Frontal cortex (tissue), 4 donors: ENCODE data around the gene IRF4. TPM values are rescaled to one million over a fixed set of nuclear protein-coding genes. Genes with fewer than 3 reads are reported as not detected.

Experiments used
- DNase-seq, 2 donors: peaks; one replicate each; pipeline ENCODE4 v3.0.0; 2012; ENCODE audit warnings: low spot score in 2 of 2
- FAIRE-seq: peaks from 2 replicates; lab custom pipeline; 2012; peaks lifted over from hg19 to GRCh38; lab: Jason Lieb, UNC
- total RNA-seq: library from RNA; depleted of rRNA; stranded (reverse); fragments of >200 nt; gene quantifications from one replicate; pipeline ENCODE4 v1.2.3, GENCODE V29; 2014
- donor health status: control.
- donor health status: control.
- donor health status: control.

IRF4 gene
- total RNA-seq, 1 donor from 2014 or later, result not detected

- DNase-seq, result no peak
- FAIRE-seq, result no peak
Measured at GRCh38 chr6:434051-434705, 42.6 kb downstream of the IRF4 start.

- DNase-seq (no peak), FAIRE-seq (no peak)
Measured at GRCh38 chr6:435441-436307, 44.1 kb downstream of the IRF4 start.

GRCh38 chr6:436308-437036, 44.9 kb downstream of the IRF4 start:
- DNase-seq, result no peak
- no peak for FAIRE-seq

GRCh38 chr6:437037-437392, 45.5 kb downstream of the IRF4 start:
- FAIRE-seq (no peak), DNase-seq (no peak)

- no peak for FAIRE-seq
- no peak for DNase-seq
Measured at GRCh38 chr6:438634-439170, 47.1 kb downstream of the IRF4 start.

DNA sequence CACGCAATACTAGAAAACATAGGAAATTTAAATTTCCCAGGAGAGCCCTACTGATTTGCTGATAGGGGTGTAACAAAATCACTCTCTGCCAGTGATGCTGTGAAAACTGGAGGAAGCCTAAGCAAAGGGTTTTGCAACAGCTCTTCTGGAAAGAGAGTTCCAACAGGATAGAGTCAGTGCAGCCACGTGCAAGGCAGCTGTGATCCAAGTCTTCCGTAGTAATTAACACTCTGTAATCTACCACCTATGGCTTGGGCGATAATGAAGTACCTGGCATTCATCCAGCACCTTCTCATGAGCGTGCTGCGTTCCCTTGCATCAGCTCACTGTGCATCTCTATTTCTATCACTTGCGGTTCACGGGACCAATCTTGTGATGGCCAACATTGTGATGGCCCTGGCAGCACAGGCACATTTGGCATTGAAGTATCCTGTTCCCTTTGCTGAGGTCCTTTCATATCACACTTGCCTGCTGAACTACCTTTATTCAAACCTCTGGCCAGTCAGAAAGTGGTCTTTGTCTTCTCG, 48.2 kb downstream of the IRF4 start:
- FAIRE-seq (no peak), DNase-seq (no peak)

- DNase-seq (no peak), FAIRE-seq (no peak)
Measured at GRCh38 chr6:441126-441920, 49.8 kb downstream of the IRF4 start.

DNA sequence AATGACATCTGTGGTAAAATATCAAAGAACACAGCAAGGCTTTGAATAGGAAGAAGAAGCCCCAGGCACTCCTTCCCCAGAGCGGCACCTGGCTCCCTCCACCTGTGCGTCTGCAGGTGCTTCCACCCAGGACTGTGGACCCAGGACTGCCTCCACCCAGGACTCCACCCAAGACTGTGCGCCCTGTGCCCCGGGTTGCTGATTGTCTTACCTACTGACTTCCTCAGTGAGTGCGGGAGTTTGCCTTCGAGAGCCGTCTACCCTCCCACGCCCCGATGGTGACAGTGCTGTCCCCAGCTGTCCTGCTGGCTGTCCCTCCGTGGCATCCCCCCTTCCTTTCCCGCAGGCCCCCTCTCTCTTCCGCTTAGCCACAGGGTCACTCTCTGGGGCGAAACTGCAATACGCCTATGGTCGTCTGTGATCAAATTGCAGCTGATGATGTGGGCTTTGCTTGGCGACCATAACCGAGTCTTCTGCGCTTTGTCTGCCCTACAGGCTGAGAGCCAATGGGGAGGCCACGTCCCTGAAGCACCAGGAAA, 52.1 kb downstream of the IRF4 start:
- DNase-seq, result no peak
- FAIRE-seq, result no peak

DNA sequence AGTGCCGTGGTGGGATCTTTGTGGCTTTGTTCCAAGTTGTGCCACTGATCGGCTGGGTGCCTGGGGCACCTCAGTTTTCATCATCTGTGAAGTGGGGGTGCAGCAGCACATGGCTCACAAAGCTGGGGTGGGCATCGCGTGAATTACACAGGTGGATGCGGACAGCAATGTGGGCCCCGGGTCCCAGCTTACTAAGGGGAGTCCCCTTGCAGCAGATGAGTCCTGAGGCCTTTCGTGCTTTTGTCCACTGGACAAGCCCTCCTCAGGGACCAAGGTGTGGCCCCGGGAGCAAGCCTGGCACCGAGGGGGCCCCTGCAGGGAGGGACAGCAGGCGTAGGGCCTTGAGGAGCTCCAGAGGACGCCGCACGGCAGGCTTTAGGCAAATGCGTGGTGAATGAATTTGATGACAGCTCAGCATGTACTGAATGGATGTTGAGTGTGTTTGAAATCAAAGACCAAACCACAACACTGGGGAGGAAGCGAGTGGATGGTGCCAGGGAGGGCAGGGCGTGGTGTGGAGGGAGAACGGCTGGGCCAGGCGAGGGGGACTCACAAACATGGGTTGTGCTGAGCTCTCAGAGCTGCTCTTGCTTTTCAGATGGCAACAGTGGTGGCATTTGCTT, 53.2 kb downstream of the IRF4 start:
- no peak for DNase-seq
- FAIRE-seq, result no peak

DNA sequence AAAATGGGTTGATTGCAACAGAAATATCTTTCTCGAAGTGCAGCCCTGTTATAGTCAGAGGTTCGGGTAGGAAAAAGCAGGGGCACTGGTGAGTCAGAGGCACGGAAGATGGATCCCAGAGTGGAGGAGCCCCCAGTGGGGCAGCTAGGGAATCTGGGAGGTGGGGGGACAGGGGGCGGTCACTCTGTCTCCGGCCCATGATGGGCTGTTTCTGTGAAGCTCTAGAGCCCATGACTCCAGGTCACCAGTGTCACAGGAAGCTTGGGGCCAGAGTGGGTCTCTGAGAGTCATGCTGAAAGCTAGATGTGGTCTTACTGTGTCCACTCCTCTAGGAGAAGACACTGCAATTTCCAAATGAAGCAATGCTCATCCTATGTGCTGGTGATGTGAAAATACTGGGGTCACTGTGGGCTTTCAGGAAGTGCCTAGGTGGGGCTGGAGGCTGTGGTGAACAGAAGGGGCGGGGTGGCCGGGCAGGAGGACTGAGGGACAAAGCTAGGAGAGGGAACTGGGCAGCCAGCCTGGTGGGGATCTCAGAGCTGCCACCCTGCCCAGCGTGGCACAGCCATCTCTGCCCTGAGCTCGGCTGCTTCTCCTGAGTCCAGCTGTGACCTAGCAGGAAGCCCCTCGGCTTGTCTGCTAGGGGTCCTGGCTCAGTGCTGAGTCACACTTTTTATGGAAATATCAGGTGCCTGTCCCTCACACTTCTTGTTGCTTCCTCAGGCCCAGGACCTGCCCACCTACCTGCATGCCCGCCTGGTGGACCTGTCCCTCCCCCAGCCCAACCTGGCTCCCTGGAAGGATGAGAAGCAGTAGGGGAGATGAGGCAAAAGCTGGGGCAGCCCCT, 54.2 kb downstream of the IRF4 start:
- DNase-seq, result no peak
- no peak for FAIRE-seq

- no peak for FAIRE-seq
- no peak for DNase-seq
Measured at GRCh38 chr6:446418-447366, 55.1 kb downstream of the IRF4 start.

DNA sequence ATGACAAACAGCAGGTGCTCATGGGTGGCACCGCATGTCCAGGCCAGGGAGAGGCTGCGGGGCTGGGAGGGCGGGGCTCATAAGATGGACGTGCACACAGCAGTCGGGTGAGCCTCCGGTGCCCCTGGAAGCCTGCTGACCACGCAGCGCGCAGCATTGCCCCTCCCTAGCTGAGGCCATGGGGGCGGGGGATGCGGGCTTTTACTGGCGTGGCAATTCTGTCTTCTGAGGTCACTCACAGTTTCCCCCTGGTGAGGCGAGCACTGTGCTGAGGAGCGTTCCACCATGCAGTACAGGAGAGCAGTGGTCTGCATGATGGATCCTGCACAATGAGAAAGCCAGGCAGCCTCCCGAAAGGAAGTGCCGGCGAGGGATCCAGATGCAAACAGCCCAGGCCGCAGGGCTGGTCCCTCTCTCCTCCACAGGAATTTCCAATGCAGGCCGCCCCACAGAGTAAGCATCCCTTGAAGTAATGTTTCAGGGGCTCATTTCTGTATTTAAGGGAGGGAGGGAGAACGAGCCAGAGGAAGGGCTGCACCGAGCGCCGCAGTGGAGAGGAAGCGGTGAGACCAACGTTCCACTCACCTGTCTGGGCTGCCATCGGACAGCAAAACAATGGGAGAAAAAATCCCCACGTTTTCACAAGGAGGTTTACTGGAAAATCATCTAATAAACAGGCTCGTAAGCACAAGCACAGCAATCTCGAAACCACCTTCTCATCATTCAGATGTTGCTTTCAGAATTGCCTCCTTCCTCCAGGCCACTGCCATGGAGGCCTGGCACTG, 56.0 kb downstream of the IRF4 start:
- DNase-seq (no peak), FAIRE-seq (no peak)

DNA sequence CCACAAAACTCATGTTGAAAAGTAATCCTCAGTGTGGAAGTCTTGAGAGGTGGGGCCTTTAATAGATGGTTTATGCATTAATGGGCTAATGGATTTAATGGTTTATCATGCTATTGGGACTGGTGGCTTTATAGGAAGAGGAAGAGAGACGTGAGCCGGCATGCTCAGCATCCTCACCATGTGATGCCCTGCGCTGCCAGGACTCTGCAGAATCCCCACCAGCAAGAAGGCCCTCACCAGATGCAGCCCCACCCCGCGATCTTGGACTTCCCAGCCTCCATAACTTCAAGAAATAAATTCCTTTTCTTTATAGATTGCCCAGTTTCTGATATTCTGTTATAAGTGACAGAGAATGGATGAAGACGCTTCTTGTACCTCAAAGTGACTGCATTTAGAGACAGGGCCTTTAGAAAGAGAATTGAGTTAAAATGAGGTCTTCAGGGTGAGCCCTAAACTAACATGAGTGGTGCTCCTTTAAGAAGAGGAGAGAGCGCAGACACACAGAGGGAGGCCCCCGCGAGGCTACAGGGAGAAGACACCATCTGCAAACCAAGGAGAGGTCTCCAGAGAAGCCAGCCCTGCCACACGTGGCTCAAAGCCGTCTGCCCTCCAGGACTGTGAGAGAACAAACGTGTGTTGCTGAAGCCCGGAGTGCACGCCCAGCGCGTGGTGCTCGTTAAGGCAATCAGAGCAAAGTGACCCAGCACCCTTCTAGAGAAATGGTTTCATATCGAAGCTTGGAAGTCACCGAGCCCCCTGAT, 56.9 kb downstream of the IRF4 start:
- DNase-seq (no peak), FAIRE-seq (no peak)

DNA sequence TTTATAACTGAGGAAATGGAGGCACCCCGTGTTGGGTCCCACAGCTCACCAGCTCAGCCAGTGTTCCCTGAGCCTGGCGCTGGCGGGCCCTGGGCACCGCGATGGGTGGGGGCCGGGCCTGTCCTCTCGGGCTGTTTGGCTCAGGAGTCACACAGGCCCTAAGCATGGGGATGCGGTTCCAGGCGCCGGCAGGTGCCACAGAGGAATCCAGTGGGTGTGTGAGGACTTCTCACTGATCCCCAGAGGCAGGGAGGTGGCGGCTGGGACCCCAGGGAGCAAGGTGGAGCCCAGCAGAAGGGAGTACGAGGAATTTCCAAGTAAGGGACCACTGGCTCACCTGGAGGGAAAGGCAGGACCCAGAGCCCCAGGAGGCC, 57.5 kb downstream of the IRF4 start:
- no peak for DNase-seq
- no peak for FAIRE-seq
